ENCODE measurements around the gene SPG7.

SPG7 gene

DNA sequence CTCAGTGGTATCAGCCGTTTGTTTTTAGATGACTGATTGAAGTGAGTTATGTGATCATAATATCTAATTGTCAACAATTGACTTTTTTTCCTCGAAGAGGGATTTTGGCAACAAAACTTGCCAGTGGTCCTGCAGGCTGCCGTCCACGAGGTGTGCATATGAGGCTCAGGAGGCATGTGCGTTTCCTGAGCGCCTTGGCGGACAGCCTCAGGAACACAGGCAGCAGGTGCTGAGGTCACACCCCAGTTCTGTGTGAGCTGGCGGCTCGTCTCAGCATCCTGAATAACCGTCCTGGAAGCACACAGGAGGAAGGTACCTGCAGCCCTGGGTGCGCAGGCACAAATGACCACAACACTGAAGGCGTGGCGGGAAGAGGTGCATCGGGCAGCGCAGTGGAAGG, 11.7 kb downstream of the SPG7 start:
- Histone ChIP-seq H3K27ac (replicated peaks) (no peak overlapping the region), H3K4me3 (replicated peaks; ENCODE audit: insufficient read depth, low read length) (no peak overlapping the region), H3K27me3 (ENCODE audit: insufficient read depth, poor library complexity, severe bottlenecking) (no peaks in the 10 kb centered on the region)
- no peak for DNase-seq (ENCODE audit: low read depth in 1 of 2, low spot score in 1 of 2)
- TF ChIP-seq, protein P1, sequence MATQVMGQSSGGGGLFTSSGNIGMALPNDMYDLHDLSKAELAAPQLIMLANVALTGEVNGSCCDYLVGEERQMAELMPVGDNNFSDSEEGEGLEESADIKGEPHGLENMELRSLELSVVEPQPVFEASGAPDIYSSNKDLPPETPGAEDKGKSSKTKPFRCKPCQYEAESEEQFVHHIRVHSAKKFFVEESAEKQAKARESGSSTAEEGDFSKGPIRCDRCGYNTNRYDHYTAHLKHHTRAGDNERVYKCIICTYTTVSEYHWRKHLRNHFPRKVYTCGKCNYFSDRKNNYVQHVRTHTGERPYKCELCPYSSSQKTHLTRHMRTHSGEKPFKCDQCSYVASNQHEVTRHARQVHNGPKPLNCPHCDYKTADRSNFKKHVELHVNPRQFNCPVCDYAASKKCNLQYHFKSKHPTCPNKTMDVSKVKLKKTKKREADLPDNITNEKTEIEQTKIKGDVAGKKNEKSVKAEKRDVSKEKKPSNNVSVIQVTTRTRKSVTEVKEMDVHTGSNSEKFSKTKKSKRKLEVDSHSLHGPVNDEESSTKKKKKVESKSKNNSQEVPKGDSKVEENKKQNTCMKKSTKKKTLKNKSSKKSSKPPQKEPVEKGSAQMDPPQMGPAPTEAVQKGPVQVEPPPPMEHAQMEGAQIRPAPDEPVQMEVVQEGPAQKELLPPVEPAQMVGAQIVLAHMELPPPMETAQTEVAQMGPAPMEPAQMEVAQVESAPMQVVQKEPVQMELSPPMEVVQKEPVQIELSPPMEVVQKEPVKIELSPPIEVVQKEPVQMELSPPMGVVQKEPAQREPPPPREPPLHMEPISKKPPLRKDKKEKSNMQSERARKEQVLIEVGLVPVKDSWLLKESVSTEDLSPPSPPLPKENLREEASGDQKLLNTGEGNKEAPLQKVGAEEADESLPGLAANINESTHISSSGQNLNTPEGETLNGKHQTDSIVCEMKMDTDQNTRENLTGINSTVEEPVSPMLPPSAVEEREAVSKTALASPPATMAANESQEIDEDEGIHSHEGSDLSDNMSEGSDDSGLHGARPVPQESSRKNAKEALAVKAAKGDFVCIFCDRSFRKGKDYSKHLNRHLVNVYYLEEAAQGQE (IDR thresholded peaks at IDR 0.05; ENCODE audit: insufficient replicate concordance, low read depth), result no peak
- no peak for TF ChIP-seq POLR2AphosphoS5 (IDR thresholded peaks at IDR 0.05; ENCODE audit: low read depth)

DNA sequence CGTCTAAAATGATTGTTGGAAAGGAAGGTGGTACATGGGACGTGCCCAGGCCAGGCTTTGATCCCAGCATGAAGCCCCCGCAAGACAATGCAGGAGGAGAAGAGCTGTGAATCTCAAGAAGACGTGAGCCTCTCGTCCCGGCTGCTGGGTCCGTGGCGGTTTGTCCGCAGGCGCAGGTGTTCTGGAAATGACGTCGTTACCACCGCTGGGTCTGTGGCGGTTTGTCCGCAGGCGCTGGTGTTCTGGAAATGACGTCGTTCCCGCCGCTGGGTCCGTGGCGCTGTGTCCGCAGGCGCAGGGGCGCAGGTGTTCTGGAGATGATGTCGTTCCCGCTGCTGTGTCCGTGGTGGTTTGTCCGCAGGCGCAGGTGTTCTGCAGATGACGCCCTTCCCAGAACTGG, 14.1 kb downstream of the SPG7 start:
- DNase-seq (ENCODE audit: low read depth in 1 of 2, low spot score in 1 of 2), result no peak
- no peak for TF ChIP-seq SPI1 (IDR thresholded peaks at IDR 0.05; ENCODE audit: borderline replicate concordance, low read depth)
- TF ChIP-seq, protein P1 (IDR thresholded peaks at IDR 0.05; ENCODE audit: insufficient replicate concordance, low read depth), result no peak
- no peak overlapping the region for H3K4me3 ChIP-seq (replicated peaks; ENCODE audit: insufficient read depth, low read length)
- H3K27ac ChIP-seq (replicated peaks), result no peak overlapping the region
- H3K27me3 ChIP-seq (ENCODE audit: insufficient read depth, poor library complexity, severe bottlenecking), result no peaks in the 10 kb centered on the region

DNA sequence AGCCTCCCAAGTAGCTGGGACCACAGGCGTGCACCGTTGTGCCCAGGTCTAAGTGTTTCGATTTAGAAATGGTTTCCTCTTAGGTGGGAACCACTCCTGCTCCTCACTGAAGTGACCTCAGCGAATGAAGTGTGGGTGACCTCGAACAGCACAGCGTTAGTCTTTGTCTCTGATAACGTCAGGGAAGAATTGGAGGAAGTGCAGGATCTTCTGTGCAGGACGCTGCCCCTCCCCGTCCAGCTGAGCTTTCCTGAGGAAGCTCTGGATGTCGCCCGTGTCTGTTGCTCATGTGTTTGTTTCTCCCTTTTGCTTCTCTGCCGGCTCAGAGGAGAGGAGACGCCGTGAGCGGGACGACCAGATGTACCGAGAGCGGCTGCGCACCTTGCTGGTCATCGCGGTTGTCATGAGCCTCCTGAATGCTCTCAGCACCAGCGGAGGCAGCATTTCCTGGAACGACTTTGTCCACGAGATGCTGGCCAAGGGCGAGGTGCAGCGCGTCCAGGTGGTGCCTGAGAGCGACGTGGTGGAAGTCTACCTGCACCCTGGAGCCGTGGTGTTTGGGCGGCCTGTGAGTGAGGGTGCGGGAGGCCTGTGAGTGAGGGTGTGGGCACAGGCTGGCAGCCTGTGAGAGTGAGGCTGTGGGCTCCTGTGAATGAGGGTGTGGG, 15.6 kb downstream of the SPG7 start:
- TF ChIP-seq GABPA (IDR thresholded peaks at IDR 0.05; ENCODE audit: low read depth) (no peak), SPI1 (IDR thresholded peaks at IDR 0.05; ENCODE audit: borderline replicate concordance, low read depth) (no peak), POLR2AphosphoS5 (IDR thresholded peaks at IDR 0.05; ENCODE audit: low read depth) (no peak)
- TF ChIP-seq, protein P2, sequence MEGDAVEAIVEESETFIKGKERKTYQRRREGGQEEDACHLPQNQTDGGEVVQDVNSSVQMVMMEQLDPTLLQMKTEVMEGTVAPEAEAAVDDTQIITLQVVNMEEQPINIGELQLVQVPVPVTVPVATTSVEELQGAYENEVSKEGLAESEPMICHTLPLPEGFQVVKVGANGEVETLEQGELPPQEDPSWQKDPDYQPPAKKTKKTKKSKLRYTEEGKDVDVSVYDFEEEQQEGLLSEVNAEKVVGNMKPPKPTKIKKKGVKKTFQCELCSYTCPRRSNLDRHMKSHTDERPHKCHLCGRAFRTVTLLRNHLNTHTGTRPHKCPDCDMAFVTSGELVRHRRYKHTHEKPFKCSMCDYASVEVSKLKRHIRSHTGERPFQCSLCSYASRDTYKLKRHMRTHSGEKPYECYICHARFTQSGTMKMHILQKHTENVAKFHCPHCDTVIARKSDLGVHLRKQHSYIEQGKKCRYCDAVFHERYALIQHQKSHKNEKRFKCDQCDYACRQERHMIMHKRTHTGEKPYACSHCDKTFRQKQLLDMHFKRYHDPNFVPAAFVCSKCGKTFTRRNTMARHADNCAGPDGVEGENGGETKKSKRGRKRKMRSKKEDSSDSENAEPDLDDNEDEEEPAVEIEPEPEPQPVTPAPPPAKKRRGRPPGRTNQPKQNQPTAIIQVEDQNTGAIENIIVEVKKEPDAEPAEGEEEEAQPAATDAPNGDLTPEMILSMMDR (IDR thresholded peaks at IDR 0.05; ENCODE audit: insufficient read depth, low read length), result no peak
- TF ChIP-seq, protein P1 (IDR thresholded peaks at IDR 0.05; ENCODE audit: insufficient replicate concordance, low read depth), result no peak
- Histone ChIP-seq H3K4me3 (replicated peaks; ENCODE audit: insufficient read depth, low read length) (no peak overlapping the region), H3K27me3 (ENCODE audit: insufficient read depth, poor library complexity, severe bottlenecking) (no peaks in the 10 kb centered on the region), H3K27ac (replicated peaks) (no peak overlapping the region)
- no peak for DNase-seq (ENCODE audit: low read depth in 1 of 2, low spot score in 1 of 2)

DNA sequence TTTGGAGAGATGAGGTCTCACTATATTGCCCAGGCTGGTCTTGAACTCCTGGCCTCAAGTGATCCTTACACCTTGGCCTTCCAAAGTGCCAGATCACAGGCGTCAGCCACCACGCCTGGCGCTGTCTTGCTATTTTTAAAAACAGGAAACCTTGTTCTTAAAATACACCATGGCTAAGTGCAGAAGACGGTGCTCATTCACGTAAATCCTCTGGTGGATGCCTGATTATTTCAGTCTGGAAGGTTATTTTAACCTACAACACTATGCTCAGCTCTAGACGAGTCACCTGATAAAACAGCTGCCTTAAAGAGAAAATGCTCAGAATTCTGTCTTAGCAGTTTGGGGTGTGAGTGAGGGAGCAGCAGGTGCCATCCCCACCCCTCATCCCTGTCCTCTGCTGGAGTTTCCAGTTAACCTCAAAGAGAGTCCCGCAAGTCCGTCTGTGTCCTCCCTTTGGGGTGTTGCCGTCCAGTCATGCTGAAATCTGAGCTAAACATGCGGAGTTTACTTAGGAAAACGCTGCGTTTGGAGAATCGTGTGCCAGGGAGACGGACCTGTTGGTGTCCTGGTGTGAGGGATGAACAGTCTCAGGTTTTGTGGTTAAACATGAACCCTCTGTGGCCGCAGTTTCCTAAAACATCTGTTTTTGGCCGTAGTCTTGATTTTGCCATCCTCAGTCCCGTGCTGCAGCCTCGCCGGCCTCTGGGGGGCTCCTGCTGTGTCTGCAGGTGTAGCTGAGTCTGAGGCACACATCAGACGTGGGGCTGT, 17.1 kb downstream of the SPG7 start:
- no peak for TF ChIP-seq GABPA (IDR thresholded peaks at IDR 0.05; ENCODE audit: low read depth)
- TF ChIP-seq, protein P2 (IDR thresholded peaks at IDR 0.05; ENCODE audit: insufficient read depth, low read length), result no peak
- TF ChIP-seq SPI1 (IDR thresholded peaks at IDR 0.05; ENCODE audit: borderline replicate concordance, low read depth), result no peak
- TF ChIP-seq, protein P1 (IDR thresholded peaks at IDR 0.05; ENCODE audit: insufficient replicate concordance, low read depth), result no peak
- no peak for TF ChIP-seq POLR2AphosphoS5 (IDR thresholded peaks at IDR 0.05; ENCODE audit: low read depth)
- H3K27me3 ChIP-seq (ENCODE audit: insufficient read depth, poor library complexity, severe bottlenecking), result no peaks in the 10 kb centered on the region
- no peak overlapping the region for H3K27ac ChIP-seq (replicated peaks)
- DNase-seq (ENCODE audit: low read depth in 1 of 2, low spot score in 1 of 2), result no peak
- no peak overlapping the region for H3K4me3 ChIP-seq (replicated peaks; ENCODE audit: insufficient read depth, low read length)

All from HL-60 (cell line).